Panc1 (cell line): Measurements from ENCODE around the gene TNFRSF25.

Experiments
- SIN3A ChIP-seq: IDR thresholded peaks from 2 replicates; pipeline ENCODE4 v1.6.1; 2012; ENCODE audit warnings: low read depth, mild to moderate bottlenecking, low read length, moderate library complexity, borderline replicate concordance; ENCODE audit not compliant: insufficient read depth
- TF ChIP-seq, protein P1 (sequence below): fragments of 450-650 bp; IDR thresholded peaks from 2 replicates; pipeline ENCODE4 v1.5.1; 2017; ENCODE audit warnings: mild to moderate bottlenecking
- TF ChIP-seq, protein P2 (sequence below), 2 experiments: IDR thresholded peaks; 2 replicates each; pipeline ENCODE4 v1.6.1; 2011 to 2012; ENCODE audit warnings: low read depth in 2 of 2, control low read depth in 1 of 2, low read length in 1 of 2, mild to moderate bottlenecking in 1 of 2, moderate library complexity in 1 of 2; ENCODE audit not compliant: insufficient read depth in 1 of 2

DNA sequence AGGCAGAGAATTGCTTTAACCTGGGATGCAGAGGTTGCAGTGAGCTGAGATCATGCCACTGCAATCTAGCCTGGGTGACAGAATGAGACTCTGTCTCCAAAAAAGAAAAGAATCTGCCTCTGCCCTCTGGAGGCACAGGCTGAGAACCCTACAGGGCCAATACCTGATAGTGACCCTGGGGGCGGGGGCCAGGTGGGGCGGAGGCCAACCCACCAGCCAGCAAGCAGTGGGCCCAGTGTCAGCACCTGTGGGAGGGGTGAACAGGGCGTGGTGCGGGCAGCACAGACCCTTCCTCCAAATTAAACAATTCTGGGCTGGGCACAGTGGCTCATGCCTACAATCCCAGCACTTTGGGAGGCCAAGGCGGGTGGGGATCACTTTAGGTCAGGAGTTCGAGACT is 44.5 kb upstream of the TNFRSF25 start:
- TF ChIP-seq, protein P1, sequence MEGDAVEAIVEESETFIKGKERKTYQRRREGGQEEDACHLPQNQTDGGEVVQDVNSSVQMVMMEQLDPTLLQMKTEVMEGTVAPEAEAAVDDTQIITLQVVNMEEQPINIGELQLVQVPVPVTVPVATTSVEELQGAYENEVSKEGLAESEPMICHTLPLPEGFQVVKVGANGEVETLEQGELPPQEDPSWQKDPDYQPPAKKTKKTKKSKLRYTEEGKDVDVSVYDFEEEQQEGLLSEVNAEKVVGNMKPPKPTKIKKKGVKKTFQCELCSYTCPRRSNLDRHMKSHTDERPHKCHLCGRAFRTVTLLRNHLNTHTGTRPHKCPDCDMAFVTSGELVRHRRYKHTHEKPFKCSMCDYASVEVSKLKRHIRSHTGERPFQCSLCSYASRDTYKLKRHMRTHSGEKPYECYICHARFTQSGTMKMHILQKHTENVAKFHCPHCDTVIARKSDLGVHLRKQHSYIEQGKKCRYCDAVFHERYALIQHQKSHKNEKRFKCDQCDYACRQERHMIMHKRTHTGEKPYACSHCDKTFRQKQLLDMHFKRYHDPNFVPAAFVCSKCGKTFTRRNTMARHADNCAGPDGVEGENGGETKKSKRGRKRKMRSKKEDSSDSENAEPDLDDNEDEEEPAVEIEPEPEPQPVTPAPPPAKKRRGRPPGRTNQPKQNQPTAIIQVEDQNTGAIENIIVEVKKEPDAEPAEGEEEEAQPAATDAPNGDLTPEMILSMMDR: no peak
- no peak for TF ChIP-seq SIN3A
- TF ChIP-seq, protein P2, sequence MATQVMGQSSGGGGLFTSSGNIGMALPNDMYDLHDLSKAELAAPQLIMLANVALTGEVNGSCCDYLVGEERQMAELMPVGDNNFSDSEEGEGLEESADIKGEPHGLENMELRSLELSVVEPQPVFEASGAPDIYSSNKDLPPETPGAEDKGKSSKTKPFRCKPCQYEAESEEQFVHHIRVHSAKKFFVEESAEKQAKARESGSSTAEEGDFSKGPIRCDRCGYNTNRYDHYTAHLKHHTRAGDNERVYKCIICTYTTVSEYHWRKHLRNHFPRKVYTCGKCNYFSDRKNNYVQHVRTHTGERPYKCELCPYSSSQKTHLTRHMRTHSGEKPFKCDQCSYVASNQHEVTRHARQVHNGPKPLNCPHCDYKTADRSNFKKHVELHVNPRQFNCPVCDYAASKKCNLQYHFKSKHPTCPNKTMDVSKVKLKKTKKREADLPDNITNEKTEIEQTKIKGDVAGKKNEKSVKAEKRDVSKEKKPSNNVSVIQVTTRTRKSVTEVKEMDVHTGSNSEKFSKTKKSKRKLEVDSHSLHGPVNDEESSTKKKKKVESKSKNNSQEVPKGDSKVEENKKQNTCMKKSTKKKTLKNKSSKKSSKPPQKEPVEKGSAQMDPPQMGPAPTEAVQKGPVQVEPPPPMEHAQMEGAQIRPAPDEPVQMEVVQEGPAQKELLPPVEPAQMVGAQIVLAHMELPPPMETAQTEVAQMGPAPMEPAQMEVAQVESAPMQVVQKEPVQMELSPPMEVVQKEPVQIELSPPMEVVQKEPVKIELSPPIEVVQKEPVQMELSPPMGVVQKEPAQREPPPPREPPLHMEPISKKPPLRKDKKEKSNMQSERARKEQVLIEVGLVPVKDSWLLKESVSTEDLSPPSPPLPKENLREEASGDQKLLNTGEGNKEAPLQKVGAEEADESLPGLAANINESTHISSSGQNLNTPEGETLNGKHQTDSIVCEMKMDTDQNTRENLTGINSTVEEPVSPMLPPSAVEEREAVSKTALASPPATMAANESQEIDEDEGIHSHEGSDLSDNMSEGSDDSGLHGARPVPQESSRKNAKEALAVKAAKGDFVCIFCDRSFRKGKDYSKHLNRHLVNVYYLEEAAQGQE (IDR thresholded peaks at IDR 0.05; ENCODE audit: insufficient read depth in 1 of 2, low read depth in 2 of 2, low read length in 1 of 2): no peak
